Activated T-helper 1 cell treated with anti-CD3 and anti-CD28 coated beads, Interleukin-2, amount 50 U/mL, for 16 hours (primary cell): ENCODE measurements around the gene ZBTB43.

Experiments
- DNase-seq, 2 donors: peaks; one replicate each; pipeline ENCODE4 v3.0.0-alpha.2; 2020; ENCODE audit warnings: low read depth in 1 of 2, low spot score in 1 of 2

The ZBTB43 gene

GRCh38 chr9:126827227-126827626 lies 22.4 kb downstream of the ZBTB43 start:
- DNase-seq = no peak

- no peak for DNase-seq
Measured at GRCh38 chr9:126829035-126829434, 24.2 kb downstream of the ZBTB43 start.

DNA sequence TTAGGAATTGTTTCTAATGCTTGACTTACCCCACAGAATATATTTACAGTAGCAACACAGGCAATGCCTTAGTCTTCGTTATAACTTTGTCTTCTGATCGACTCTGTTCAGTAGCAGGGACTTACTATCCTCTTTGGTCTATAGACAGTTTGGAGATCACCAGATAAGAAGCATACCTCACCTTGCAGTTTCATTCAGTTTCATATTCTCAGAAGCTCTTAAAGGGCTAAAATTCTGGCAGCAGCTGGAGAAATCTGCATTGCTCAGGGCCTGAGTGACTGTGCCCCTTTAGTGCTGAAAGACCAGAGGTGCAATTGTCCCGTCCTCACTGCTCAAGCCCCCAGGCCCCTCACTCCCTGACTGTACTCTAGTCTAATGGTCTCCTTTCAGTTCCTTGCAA lies 26.0 kb downstream of the ZBTB43 start:
- DNase-seq = no peak

DNA sequence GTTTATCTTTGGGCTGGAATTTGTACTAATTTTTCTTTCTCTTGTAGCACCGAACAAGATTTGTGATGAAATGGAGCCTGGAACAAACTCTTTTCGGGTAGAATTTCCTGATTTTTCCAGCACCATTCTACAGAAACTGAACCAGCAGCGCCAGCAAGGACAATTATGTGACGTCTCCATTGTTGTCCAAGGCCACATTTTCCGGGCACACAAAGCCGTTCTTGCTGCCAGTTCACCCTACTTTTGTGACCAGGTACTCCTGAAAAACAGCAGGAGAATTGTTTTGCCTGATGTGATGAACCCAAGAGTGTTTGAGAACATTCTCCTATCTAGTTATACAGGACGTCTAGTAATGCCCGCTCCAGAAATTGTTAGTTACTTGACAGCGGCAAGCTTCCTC lies 27.6 kb downstream of the ZBTB43 start:
- no peak for DNase-seq

DNA sequence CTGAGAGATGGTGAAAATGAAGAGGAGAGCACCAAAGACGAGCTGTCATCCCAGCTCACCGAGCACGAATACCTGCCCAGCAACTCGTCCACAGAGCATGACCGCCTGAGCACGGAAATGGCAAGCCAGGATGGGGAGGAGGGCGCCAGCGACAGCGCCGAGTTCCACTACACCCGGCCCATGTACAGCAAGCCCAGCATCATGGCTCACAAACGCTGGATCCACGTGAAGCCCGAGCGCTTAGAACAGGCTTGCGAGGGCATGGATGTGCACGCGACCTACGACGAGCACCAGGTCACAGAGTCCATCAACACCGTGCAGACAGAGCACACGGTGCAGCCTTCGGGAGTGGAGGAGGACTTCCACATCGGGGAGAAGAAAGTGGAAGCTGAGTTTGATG lies 28.2 kb downstream of the ZBTB43 start:
- DNase-seq = no peak

DNA sequence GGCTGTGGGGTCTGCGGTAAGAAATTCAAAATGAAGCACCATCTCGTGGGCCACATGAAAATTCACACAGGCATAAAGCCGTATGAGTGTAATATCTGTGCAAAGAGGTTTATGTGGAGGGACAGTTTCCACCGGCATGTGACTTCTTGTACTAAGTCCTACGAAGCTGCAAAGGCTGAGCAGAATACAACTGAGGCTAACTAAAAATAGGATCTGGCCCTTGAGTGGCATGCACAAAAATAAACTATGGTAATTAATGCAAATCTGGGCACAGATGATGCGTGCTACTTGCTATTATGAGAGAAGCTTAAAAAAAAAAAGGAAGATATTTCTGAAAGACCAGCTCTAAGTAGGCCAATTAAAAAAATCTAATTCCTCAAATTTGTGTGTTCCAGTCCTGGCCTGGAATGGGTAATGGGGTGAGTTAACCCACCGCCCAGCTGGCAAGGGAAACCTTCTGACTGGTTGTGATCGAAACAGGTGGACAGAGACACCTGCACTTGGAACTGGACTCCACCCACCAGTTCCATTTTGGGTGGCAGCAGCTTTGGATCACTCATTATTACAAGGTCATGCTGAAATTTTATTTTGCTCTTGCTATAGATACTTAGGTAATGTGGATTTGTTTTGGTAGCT lies 29.0 kb downstream of the ZBTB43 start:
- DNase-seq = no peak

- no peak for DNase-seq
Measured at GRCh38 chr9:126834672-126835071, 29.8 kb downstream of the ZBTB43 start.

- DNase-seq = no peak
Measured at GRCh38 chr9:126836216-126836615, 31.4 kb downstream of the ZBTB43 start.

DNA sequence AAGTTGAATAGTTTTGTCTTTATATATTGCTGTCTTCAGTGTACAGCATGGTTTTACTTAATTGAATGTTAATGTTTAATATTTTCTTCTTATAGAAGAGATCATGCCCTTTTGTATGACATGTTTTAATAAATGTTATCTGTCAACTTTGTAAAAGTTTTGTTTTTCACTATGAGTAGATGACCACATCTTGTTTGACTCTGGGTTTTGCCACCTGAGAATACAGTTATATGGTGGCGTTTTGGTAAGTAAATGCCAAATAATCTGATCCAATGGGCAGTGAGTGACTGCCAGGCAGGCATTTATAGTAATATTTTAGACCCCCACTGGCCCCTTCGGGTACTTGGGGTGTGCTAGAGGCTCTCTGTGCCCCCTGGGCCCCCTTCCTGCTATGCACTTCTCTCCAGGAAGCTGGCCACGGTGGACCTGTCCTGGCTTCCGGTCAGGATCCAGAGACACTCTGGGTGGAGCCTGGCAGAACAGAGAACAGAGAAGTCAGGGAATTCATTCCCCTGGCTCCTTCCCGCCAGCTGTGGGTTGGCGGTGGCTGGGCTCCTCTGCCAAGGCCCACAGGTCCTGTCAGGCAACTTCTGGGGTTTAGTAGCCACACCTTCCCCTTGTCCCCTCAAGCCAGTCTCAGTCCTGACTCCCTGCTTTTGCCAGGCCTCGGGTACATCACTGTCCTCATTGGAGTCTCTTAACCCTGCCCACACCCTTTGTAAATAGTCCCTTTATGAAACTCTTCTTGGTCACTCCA lies 33.4 kb downstream of the ZBTB43 start:
- no peak for DNase-seq

DNA sequence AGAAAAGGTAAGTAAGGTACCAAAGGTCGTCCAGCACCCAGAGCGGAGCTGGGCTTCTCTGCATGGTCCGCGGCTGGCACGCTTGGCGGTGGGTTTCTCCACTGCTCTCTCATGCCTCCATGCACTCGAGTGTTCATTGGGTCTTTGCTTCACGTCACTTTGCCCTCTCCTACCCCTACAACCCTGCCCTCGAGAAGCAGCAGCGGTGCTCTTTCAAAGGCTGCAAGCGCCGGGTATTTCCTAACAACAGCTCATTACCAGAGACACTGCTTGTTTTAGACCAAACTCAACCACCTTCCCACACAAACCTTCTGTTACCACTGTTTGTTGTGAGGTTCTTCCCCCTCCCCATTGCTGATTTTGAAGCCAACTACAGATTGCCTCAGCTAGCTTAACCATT lies 34.1 kb downstream of the ZBTB43 start:
- no peak for DNase-seq

- DNase-seq = no peak
Measured at GRCh38 chr9:126839301-126839700, 34.5 kb downstream of the ZBTB43 start.

DNA sequence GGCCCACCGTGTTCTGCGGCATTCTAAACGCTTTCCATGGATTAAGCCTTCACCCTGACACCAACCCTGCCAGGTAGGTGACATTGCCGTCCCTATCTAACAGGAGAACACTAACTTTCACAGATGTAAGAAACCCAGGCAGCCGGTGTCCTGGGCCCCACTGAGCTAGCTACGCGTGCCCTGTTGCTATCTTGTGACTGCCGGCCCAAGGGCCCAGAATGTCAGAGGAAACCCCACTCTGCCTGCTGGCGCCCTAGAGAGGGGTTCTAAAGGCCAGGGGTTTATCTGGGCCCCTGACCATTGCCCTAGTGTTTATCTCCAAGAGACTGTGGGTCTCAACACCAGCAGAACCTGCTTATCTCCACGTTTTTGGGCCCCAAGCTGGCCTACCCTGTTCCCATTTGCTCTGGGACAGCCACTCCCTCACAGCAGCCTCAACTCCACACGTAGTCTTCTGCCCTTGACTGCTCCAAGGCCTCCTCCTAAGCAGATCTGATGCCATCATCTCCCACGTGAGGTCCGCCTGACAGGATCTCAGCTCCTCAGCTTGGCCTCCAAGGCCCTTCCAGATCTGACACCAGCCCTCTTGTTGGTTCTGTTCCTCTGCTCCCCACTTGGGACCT lies 37.5 kb downstream of the ZBTB43 start:
- DNase-seq = no peak

DNA sequence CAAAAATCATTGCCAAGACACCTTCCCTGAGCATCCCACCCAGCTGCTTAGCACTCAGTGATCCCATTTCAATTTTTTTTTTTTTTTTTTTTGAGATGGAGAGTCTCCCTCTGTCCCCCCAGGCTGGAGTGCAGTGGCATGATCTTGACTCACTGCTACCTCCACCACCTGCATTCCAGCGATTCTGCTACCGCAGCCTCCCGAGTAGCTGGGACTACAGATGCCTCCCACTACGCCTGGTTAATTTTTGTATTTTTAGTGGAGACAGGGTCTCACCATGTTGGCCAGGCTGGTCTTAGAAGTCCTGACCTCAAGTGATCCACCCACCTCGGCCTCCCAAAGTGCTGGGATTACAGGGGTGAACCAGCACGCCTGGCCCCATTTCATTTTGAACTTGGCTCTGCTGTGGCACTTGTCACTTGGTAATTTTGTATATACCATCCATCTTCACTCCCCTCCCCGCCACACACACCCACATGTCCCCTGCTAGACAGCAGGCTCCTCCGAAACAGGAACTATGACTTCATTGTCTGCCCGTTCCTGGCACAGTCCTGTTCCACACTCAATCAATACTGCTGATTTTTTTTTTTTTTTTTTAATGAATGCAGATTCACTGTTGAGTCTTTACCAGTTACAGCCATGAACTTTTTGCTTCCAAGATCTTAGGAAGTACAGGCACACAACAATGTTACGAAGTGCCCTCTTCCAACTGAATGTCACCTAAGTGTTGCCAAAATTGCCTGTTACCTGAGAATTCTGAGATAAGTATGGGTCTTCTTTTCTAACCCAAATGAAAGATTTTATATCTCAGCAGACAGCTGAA lies 38.3 kb downstream of the ZBTB43 start:
- DNase-seq = no peak

- DNase-seq = no peak
Measured at GRCh38 chr9:126844085-126844484, 39.2 kb downstream of the ZBTB43 start.

GRCh38 chr9:126847051-126847450 lies 42.2 kb downstream of the ZBTB43 start:
- DNase-seq = no peak

DNA sequence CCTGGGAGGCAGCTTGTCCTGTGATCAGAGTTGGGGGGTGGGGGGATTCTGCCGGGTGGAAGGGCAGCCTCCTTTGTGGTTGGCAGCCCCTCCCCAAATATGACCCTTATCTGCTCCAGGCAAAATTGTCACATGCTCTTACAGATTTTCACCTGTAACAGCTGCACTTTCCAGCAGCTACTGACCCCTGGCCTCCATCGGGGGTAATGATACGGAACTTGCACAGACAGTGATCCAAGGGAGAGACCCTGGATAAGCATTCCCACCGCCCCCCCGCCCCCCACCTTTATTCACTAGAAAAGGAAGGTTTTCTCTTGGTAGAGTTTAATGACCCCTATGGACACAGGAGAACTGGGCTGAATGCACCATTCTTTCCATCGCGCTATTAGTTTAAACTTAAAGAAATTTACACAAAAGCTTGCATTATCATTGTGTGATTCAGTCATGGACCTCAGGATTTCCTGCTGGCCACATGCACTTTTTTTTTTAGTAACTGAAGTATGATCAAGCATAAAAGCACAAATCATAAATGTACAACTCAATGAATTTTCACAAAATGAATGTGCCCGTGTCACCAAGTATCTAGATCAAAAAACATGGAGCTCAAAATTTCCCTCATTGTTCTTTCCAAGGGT lies 44.9 kb downstream of the ZBTB43 start:
- no peak for DNase-seq

DNA sequence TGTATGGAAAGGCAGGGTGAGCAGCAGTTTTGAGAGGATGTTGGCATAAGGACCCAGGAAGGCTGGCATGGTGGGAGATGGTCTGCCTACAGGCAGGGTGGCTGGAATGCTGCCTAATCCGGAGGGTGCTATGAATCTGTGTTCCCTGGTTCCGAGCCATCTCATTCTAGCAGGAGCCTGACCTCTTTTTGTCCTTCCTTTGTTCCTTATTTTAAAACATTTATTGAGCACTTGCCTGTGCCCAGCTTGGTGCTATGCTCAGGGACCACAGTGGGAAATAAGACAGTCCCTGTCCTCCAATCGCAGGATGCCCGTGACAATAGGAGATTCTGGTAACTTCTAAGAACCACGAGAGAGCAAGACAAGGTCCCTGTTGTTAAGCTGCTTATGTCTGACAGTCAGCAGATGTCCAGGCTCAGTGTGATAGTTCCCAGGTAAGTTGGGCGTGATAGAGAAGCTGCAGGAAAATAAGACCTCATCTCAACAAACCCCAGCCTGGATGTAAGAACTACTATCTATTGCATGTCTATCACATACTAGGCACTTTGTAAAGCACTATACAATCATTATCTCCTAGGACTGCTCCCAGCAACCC lies 46.5 kb downstream of the ZBTB43 start:
- no peak for DNase-seq

- no peak for DNase-seq
Measured at GRCh38 chr9:126852086-126852688, 47.3 kb downstream of the ZBTB43 start.

DNA sequence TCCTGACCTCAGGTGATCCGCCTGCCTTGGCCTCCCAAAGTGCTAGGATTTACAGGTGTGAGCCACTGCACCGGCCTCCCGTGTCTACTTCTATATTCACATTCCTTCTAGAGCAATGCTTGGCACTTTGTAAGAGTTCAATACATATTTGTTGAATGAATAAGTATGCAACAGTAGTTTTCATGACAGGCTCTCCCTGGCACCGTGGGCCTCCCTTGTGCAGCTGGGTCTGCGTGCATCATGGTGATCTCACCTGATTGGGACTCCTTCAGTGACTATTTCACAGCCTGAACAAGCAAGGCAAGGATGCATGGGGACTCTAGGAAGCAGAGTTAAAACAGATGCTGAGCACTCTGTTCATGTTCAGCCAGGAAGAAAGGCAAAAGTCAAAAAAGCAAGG lies 48.8 kb downstream of the ZBTB43 start:
- no peak for DNase-seq

- no peak for DNase-seq
Measured at GRCh38 chr9:126854734-126855133, 49.9 kb downstream of the ZBTB43 start.
